Measurements from ENCODE around the gene AK3.

GRCh38 chr9:4662108-4662988, 78.7 kb downstream of the AK3 start, which contains the start of gene PLPP6:
- TF ChIP-seq POLR2A (IDR thresholded peaks at IDR 0.05; ENCODE audit: low read depth, low read length) (peak; percentile 74), EZH2 (IDR thresholded peaks at IDR 0.05; ENCODE audit: borderline replicate concordance, low read depth, low read length, severe bottlenecking) (no peak)
